IMR-90 (cell line): ENCODE data around the gene ADCY2. TPM values are rescaled to one million over a fixed set of nuclear protein-coding genes. Genes with fewer than 3 reads are reported as not detected.

Experiments used
- ATAC-seq: fragments of 200-7000 bp; cut with Tn5 transposase; 2 replicates; pipeline ENCODE4 v1.9.1; 2020; ENCODE audit warnings: low read depth, mild to moderate bottlenecking, moderate library complexity
- BruUV-seq: library from RNA; stranded (reverse); fragments of 400-500 nt; replicated peaks from 2 replicates; lab custom pipeline; 2021; lab: Mats Ljungman, UMichigan
- CTCF ChIA-PET: fragments of 300-600 bp; formaldehyde crosslinking; extraction: SDS; loops from one replicate; lab custom pipeline; 2021; ENCODE audit warnings: antibody characterized with exemption; lab: Yijun Ruan, JAX
- POLR2A ChIA-PET: fragments of 300-600 bp; sonication (Branson Sonifier 250); formaldehyde crosslinking; loops from one replicate; lab custom pipeline; 2022; ENCODE audit warnings: antibody characterized with exemption; ENCODE audit not compliant: unreplicated experiment; lab: Charles Lee
- DNase-seq: peaks from one replicate; pipeline ENCODE4 v3.0.0; 2013
- H2AFZ ChIP-seq: replicated peaks from 2 replicates; pipeline ENCODE3; 2013; ENCODE audit warnings: low read length, mild to moderate bottlenecking; ENCODE audit not compliant: poor library complexity
- H2AK5ac ChIP-seq: 2 replicates; pipeline ENCODE4 v1.6.1; 2013; ENCODE audit warnings: low read depth, low read length, inconsistent platforms
- H2AK9ac ChIP-seq: replicated peaks from 2 replicates; pipeline ENCODE3; 2013; ENCODE audit warnings: mild to moderate bottlenecking, low read depth, low read length, moderate library complexity; ENCODE audit not compliant: poor library complexity
- H2BK120ac ChIP-seq: 2 replicates; pipeline ENCODE4 v1.6.1; 2013; ENCODE audit warnings: low read depth, low read length, inconsistent platforms
- H2BK15ac ChIP-seq: 3 replicates; pipeline ENCODE4 v1.6.1; 2013; ENCODE audit warnings: low read depth, low read length, inconsistent platforms
- H2BK20ac ChIP-seq: 2 replicates; pipeline ENCODE4 v1.6.1; 2013; ENCODE audit warnings: low read depth, mild to moderate bottlenecking, inconsistent platforms, low read length, moderate library complexity
- H2BK5ac ChIP-seq: 2 replicates; pipeline ENCODE4 v1.6.1; 2013; ENCODE audit warnings: mild to moderate bottlenecking, low read depth, low read length, inconsistent platforms; ENCODE audit not compliant: poor library complexity, severe bottlenecking
- H3K14ac ChIP-seq: replicated peaks from 2 replicates; pipeline ENCODE4 v1.6.1; 2013; ENCODE audit warnings: low read depth, low read length, inconsistent platforms
- H3K18ac ChIP-seq: 2 replicates; pipeline ENCODE4 v1.6.1; 2013; ENCODE audit warnings: low read depth, low read length, control low read depth
- H3K23ac ChIP-seq: 2 replicates; pipeline ENCODE4 v1.6.1; 2013; ENCODE audit warnings: low read depth, low read length, inconsistent platforms
- H3K27ac ChIP-seq: 2 replicates; pipeline ENCODE4 v1.5.1; 2013; ENCODE audit warnings: mild to moderate bottlenecking, control low read depth, low read length; ENCODE audit not compliant: insufficient read depth
- H3K27me3 ChIP-seq: 2 replicates; pipeline ENCODE4 v1.6.1; 2013; ENCODE audit warnings: low read length; ENCODE audit not compliant: control insufficient read depth, insufficient read depth
- H3K36me3 ChIP-seq: 2 replicates; pipeline ENCODE4 v1.6.1; 2013; ENCODE audit warnings: low read length, mixed read lengths; ENCODE audit not compliant: control insufficient read depth, insufficient read depth
- H3K4ac ChIP-seq: 2 replicates; pipeline ENCODE4 v1.6.1; 2013; ENCODE audit warnings: low read depth, low read length, inconsistent platforms
- H3K4me1 ChIP-seq: 2 replicates; pipeline ENCODE4 v1.6.1; 2013; ENCODE audit warnings: low read length, mixed read lengths; ENCODE audit not compliant: control insufficient read depth, insufficient read depth
- H3K4me2 ChIP-seq: 2 replicates; pipeline ENCODE4 v1.6.1; 2013; ENCODE audit warnings: low read depth, mild to moderate bottlenecking, control low read depth, low read length, moderate library complexity
- H3K4me3 ChIP-seq: 2 replicates; pipeline ENCODE4 v1.5.1; 2013; ENCODE audit warnings: low read depth, mild to moderate bottlenecking, control low read depth, low read length, moderate library complexity; ENCODE audit not compliant: insufficient read depth
- H3K56ac ChIP-seq: 2 replicates; pipeline ENCODE4 v1.6.1; 2013; ENCODE audit warnings: low read length, inconsistent platforms; ENCODE audit not compliant: insufficient read depth; ENCODE audit errors: extremely low read depth
- H3K79me1 ChIP-seq, 2 experiments: 2 replicates each; pipeline ENCODE4 v1.6.1; 2013; ENCODE audit warnings: low read length in 2 of 2, inconsistent platforms in 1 of 2, low read depth in 1 of 2
- H3K9ac ChIP-seq: 2 replicates; pipeline ENCODE4 v1.6.1; 2013; ENCODE audit warnings: low read depth, low read length, control low read depth
- H3K9me1 ChIP-seq: 2 replicates; pipeline ENCODE4 v1.6.1; 2013; ENCODE audit warnings: low read length, inconsistent platforms; ENCODE audit not compliant: insufficient read depth
- H3K9me3 ChIP-seq: 2 replicates; pipeline ENCODE4 v1.6.1; 2013; ENCODE audit warnings: low read length; ENCODE audit not compliant: control insufficient read depth, insufficient read depth
- H4K20me1 ChIP-seq: 2 replicates; pipeline ENCODE4 v1.6.1; 2013; ENCODE audit warnings: low read length, inconsistent platforms; ENCODE audit not compliant: insufficient read depth
- H4K5ac ChIP-seq: 2 replicates; pipeline ENCODE4 v1.6.1; 2013; ENCODE audit warnings: mild to moderate bottlenecking, low read depth, low read length, control low read depth
- H4K8ac ChIP-seq, 2 experiments: 2 replicates each; pipeline ENCODE4 v1.6.1; 2013; ENCODE audit warnings: low read depth in 2 of 2, low read length in 2 of 2, control low read depth in 1 of 2, inconsistent platforms in 1 of 2
- H4K91ac ChIP-seq: 2 replicates; pipeline ENCODE4 v1.6.1; 2013; ENCODE audit warnings: low read depth, low read length, inconsistent platforms; ENCODE audit not compliant: insufficient read depth
- BHLHE40 ChIP-seq: fragments of 150-350 bp; IDR thresholded peaks from 2 replicates; pipeline ENCODE4 v1.6.1; 2016; ENCODE audit warnings: mild to moderate bottlenecking, low read depth, low read length
- CHD1 ChIP-seq: IDR thresholded peaks from 2 replicates; pipeline ENCODE4 v1.6.1; 2012; ENCODE audit warnings: low read depth, low read length, improper control_type of control experiment
- MAFK ChIP-seq: IDR thresholded peaks from 2 replicates; pipeline ENCODE4 v1.6.1; 2012; ENCODE audit warnings: low read depth, low read length, improper control_type of control experiment
- MAZ ChIP-seq: IDR thresholded peaks from 2 replicates; pipeline ENCODE4 v1.6.1; 2012; ENCODE audit warnings: low read depth, mild to moderate bottlenecking, low read length, improper control_type of control experiment, moderate library complexity, borderline replicate concordance
- NFE2L2 ChIP-seq: fragments of 150-350 bp; IDR thresholded peaks from 2 replicates; pipeline ENCODE4 v1.6.1; 2016; ENCODE audit warnings: low read depth, mild to moderate bottlenecking, low read length
- POLR2A ChIP-seq: IDR thresholded peaks from 2 replicates; pipeline ENCODE4 v1.6.1; 2012; ENCODE audit warnings: mild to moderate bottlenecking, low read depth, low read length
- RCOR1 ChIP-seq: IDR thresholded peaks from 2 replicates; pipeline ENCODE4 v1.6.1; 2012; ENCODE audit warnings: mild to moderate bottlenecking, low read length, improper control_type of control experiment; ENCODE audit not compliant: insufficient replicate concordance
- SMC3 ChIP-seq: fragments of 150-350 bp; IDR thresholded peaks from 2 replicates; pipeline ENCODE4 v1.6.1; 2016; ENCODE audit warnings: low read depth, mild to moderate bottlenecking, antibody characterized with exemption, low read length, moderate library complexity
- WGBS, 2 experiments: methylation state at CpG; one replicate each; pipeline versions ENCODE4 v1.1.5 to v1.1.7; 2013; ENCODE audit warnings: missing lambda C conversion rate in 2 of 2; ENCODE audit not compliant: insufficient read length in 1 of 2; ENCODE audit errors: extremely low coverage in 2 of 2; 5-methylcytosine and 5-hydroxymethylcytosine counted together
- dilution Hi-C: fragments of 300-500 bp; cut with HindIII; formaldehyde crosslinking; loops from one replicate; pipeline ENCODE4 v1.14.3; 2018; ENCODE audit warnings: low sequenced_read_pairs; ENCODE audit not compliant: unreplicated experiment
- in situ Hi-C: fragments of 300-500 bp; cut with MboI; formaldehyde crosslinking; loops from 3 replicates; pipeline ENCODE4 v1.14.3; 2019; ENCODE audit warnings: low sequenced_read_pairs, inconsistent platforms, mixed read lengths
- intact Hi-C: fragments of 100-400 bp; cut with micrococcal nuclease; formaldehyde crosslinking; loops from 2 replicates; pipeline ENCODE4 v1.10.0; 2022
- polyA plus RNA-seq, 3 experiments: library from polyadenylated mRNA; depleted of rRNA; stranded (reverse); fragments of >200 nt; gene quantifications; 2 replicates each; pipeline ENCODE4 v1.2.3, GENCODE V29; 2012; ENCODE audit warnings: low replicate concordance in 1 of 3
- total RNA-seq: library from RNA; depleted of rRNA; stranded (reverse); fragments of >200 nt; gene quantifications from 2 replicates; pipeline ENCODE4 v1.2.3, GENCODE V29; 2012
- TF ChIP-seq, protein P1 (sequence below): conservative IDR thresholded peaks from 2 replicates; pipeline ENCODE4 v1.5.1; 2012; ENCODE audit warnings: mild to moderate bottlenecking, low read depth, low read length, improper control_type of control experiment
- TF ChIP-seq, protein P2 (sequence below): fragments of 150-350 bp; IDR thresholded peaks from 2 replicates; pipeline ENCODE4 v1.6.1; 2017; ENCODE audit warnings: mild to moderate bottlenecking, antibody characterized with exemption, low read length, low read depth

The ADCY2 gene
- total and polyA plus RNA-seq, 2 of the 4 experiments (the other 2 are of a cell fraction): not detected

DNA sequence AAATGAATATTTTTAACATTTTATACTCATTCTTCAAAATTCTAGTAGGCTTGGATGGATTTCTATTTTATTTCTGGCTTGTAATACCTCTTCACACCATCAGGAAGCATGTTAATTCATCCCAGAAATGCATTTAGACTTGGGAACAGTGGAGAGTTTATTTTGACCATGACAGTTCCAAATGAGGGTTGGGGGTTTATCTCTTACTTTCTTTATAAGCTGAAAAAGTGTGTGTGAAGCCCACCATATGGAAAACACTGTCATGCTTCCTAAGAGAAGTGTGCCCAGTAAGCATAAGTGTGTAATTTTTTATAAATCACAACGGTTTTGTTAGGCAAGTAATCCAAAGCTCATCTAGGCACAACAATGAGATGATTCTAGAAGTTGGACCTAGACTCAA lies 215.6 kb downstream of the ADCY2 start:
- CTCF ChIA-PET: no interaction called here

More for the DNA sequence above, 215.6 kb downstream of the ADCY2 start:
- Histone ChIP-seq H3K79me1 (no peaks in the 10 kb centered on the region), H3K23ac (no peak overlapping the region), H3K9me1 (no peaks in the 10 kb centered on the region), H2AK9ac (no peak overlapping the region), H4K8ac (no peak overlapping the region), H3K4me3 (no peak overlapping the region), H2AK5ac (no peak overlapping the region), H3K9me3 (peaks cover 16% of the 10 kb centered on the region), H2BK120ac (no peak overlapping the region), H3K56ac (no peak overlapping the region), H3K18ac (no peak overlapping the region), H4K5ac (no peak overlapping the region), H3K27me3 (no peaks in the 10 kb centered on the region), H2AFZ (no peak overlapping the region), H2BK5ac (no peak overlapping the region), H3K4me1 (no peaks in the 10 kb centered on the region), H3K4ac (no peak overlapping the region), H3K4me2 (no peak overlapping the region), H3K27ac (no peak overlapping the region), H2BK15ac (no peak overlapping the region), H2BK20ac (no peak overlapping the region), H3K36me3 (no peaks in the 10 kb centered on the region), H3K14ac (no peak overlapping the region), H3K9ac (no peak overlapping the region), H4K20me1 (no peaks in the 10 kb centered on the region), H4K91ac (no peak overlapping the region)
- no peak for ATAC-seq
- WGBS, 2 experiments: no CpG with 5 or more reads among the region's 1 CpG
- TF ChIP-seq MAZ (no peak), CHD1 (no peak), RCOR1 (no peak), BHLHE40 (no peak), POLR2A (no peak), NFE2L2 (no peak), SMC3 (no peak), MAFK (no peak)
- TF ChIP-seq, protein P1, sequence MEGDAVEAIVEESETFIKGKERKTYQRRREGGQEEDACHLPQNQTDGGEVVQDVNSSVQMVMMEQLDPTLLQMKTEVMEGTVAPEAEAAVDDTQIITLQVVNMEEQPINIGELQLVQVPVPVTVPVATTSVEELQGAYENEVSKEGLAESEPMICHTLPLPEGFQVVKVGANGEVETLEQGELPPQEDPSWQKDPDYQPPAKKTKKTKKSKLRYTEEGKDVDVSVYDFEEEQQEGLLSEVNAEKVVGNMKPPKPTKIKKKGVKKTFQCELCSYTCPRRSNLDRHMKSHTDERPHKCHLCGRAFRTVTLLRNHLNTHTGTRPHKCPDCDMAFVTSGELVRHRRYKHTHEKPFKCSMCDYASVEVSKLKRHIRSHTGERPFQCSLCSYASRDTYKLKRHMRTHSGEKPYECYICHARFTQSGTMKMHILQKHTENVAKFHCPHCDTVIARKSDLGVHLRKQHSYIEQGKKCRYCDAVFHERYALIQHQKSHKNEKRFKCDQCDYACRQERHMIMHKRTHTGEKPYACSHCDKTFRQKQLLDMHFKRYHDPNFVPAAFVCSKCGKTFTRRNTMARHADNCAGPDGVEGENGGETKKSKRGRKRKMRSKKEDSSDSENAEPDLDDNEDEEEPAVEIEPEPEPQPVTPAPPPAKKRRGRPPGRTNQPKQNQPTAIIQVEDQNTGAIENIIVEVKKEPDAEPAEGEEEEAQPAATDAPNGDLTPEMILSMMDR: no peak
- TF ChIP-seq, protein P2, sequence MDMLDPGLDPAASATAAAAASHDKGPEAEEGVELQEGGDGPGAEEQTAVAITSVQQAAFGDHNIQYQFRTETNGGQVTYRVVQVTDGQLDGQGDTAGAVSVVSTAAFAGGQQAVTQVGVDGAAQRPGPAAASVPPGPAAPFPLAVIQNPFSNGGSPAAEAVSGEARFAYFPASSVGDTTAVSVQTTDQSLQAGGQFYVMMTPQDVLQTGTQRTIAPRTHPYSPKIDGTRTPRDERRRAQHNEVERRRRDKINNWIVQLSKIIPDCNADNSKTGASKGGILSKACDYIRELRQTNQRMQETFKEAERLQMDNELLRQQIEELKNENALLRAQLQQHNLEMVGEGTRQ: no peak
- no TSS peak for BruUV-seq
- intact Hi-C loops (no loop called here), in situ Hi-C loops (no loop called here), dilution Hi-C loops (no loop called here)
- no peak for DNase-seq
- POLR2A ChIA-PET: no interaction called here
